Activated CD4-positive, CD25-positive, alpha-beta regulatory T cell treated with anti-CD3 and anti-CD28 coated beads, Interleukin-2, amount 50 U/mL, for 72 hours (primary cell): ENCODE data around the gene CLN5.
"Not testable (repeated sequence)": the region's sequence is repeated elsewhere in the genome, so short reads cannot be mapped to it uniquely, and the experiment has no call there.

Source experiments
- DNase-seq: peaks from one replicate; pipeline ENCODE4 v3.0.0; 2021

The CLN5 gene

GRCh38 chr13:76976490-76976889 is 15.4 kb upstream of the CLN5 start:
- DNase-seq: no peak

- DNase-seq: no peak
These were observed 15.0 kb upstream of the CLN5 start for GRCh38 chr13:76976929-76977328.

GRCh38 chr13:76980075-76980718 is 11.7 kb upstream of the CLN5 start:
- peak; percentile 92 for DNase-seq

GRCh38 chr13:76982061-76982460 is 9.8 kb upstream of the CLN5 start:
- DNase-seq: no peak

- DNase-seq: no peak
These were observed 8.2 kb upstream of the CLN5 start for GRCh38 chr13:76983676-76984075.

- peak; percentile 72 for DNase-seq
These were observed 467 bp upstream of the CLN5 start for GRCh38 chr13:76991432-76991795.

GRCh38 chr13:76992548-76993001 is 694 bp downstream of the CLN5 start:
- peak; percentile 37 for DNase-seq

GRCh38 chr13:76993021-76993420 is 1.1 kb downstream of the CLN5 start:
- DNase-seq: no peak

GRCh38 chr13:76993473-76993872 is 1.6 kb downstream of the CLN5 start:
- no peak for DNase-seq

- no peak for DNase-seq
These were observed 2.4 kb downstream of the CLN5 start for GRCh38 chr13:76994281-76994680.

- no peak for DNase-seq
These were observed 8.6 kb downstream of the CLN5 start for GRCh38 chr13:77000475-77000874.

- DNase-seq: no peak
These were observed 9.7 kb downstream of the CLN5 start for GRCh38 chr13:77001540-77001939.

- no peak for DNase-seq
These were observed 10.2 kb downstream of the CLN5 start for GRCh38 chr13:77001963-77002587.

GRCh38 chr13:77002590-77003190 is 10.8 kb downstream of the CLN5 start:
- DNase-seq: no peak

GRCh38 chr13:77008337-77008736 is 16.5 kb downstream of the CLN5 start:
- not testable (repeated sequence) for DNase-seq

- no peak for DNase-seq
These were observed 17.1 kb downstream of the CLN5 start for GRCh38 chr13:77009011-77009410.

- not testable (repeated sequence) for DNase-seq
These were observed 17.8 kb downstream of the CLN5 start for GRCh38 chr13:77009719-77010118.

GRCh38 chr13:77013853-77014542 is 22.1 kb downstream of the CLN5 start:
- DNase-seq: no peak

- no peak for DNase-seq
These were observed 23.2 kb downstream of the CLN5 start for GRCh38 chr13:77014906-77015685.

GRCh38 chr13:77016251-77016812 is 24.5 kb downstream of the CLN5 start:
- no peak for DNase-seq

- no peak for DNase-seq
These were observed 25.2 kb downstream of the CLN5 start for GRCh38 chr13:77016888-77017623.

- DNase-seq: no peak
These were observed 27.9 kb downstream of the CLN5 start for GRCh38 chr13:77019756-77020155.
